ENCODE data around the gene SETD5.
A peak's percentile ranks its signal among the peaks of the same experiment; 100 is the strongest.

Gene SETD5

GRCh38 chr3:9397332-9397905 lies at the start of gene SETD5:
SETD5 (plus strand) TSS chr3:9397615; CDS start chr3:9428939, 31,324 bp downstream.
- peak; percentile 100 for DNase-seq

DNA sequence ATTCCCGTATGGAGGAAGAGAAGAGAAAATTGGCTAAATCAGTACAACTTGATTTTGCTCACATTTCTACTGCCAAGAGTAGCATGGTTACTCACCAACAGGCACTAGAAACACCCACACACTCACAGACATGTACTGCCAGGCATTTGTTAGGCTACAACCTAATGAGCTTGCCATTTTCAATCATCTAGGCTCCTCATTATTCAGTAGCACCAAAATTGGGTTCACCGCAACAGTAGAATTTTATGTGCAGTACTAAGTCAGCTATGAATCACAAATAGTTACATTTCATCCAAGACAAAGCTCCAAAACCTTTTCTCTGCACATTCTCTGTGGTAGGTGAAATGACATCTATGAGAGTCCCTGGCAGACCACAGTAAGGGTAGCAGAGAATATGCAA lies 49.5 kb upstream of the SETD5 start:
- no peak for DNase-seq

GRCh38 chr3:9349321-9350117 lies 47.9 kb upstream of the SETD5 start:
- DNase-seq, result no peak

DNA sequence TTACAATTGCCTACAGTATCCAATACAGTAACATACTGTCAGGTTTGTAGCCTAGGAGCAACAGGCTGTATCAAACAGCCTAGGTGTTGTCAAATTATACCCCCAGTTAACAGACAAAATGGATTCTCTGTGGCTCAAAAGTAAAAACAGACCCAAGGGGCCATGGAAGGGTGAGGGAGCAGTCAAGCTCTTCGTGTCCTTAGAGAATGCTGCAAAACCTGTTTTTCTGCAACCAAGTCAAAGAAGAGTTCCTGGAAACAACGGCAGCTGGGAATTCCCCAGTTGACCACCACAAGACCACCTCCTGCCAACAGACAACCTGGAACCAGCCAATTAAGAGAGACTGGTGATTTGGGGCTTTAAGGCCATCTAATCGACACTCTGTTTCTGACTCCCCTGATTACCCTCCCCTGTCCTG lies 45.7 kb upstream of the SETD5 start:
- DNase-seq, result no peak

GRCh38 chr3:9352917-9353752 lies 44.3 kb upstream of the SETD5 start:
- DNase-seq, result no peak

GRCh38 chr3:9361691-9362388 lies 35.6 kb upstream of the SETD5 start:
- DNase-seq, result no peak

DNA sequence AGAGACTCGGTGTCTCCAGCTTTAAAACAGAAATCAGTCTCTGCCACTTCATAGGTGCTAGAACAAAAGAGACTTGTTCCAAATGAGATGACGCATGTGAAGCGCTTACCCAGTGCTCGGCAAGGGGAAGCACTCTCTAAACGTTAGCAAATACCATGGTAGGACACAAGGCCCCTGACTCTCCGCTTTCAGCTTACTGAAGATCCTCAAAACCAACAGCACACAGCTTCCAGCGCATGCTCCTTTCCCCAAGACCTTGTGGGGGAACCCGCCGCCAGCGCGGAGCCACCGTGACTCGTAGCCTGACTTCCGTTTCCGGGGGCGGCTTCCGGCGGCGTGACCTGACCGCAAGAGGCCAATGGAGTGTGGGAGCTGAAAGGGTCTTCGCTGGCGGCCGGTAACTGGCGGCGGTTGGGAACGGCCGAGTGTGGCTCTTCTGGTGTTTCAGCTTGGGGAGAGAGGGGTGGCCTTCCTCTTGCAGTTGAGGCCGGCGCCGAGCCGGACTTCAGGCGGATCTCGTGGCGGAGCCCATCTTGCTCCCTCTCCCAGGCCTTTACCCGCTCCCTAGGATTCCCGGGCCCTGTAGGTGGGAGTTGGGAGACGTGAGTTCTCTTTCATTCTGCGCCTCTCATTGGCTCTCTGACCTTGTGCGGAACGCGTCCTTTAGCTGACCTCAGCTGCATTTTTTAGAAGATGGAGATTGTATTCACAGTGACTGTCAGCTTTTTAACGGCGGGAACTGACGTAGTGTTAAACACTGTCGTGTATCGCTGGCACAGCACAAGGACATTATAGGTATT lies 34.5 kb upstream of the SETD5 start, which contains the start of gene THUMPD3:
Gene THUMPD3 (plus strand): TSS at position 324 of the 800 bp plus-strand sequence. CDS start 2,015 bp downstream, outside the sequence.
- DNase-seq, result peak; percentile 91

DNA sequence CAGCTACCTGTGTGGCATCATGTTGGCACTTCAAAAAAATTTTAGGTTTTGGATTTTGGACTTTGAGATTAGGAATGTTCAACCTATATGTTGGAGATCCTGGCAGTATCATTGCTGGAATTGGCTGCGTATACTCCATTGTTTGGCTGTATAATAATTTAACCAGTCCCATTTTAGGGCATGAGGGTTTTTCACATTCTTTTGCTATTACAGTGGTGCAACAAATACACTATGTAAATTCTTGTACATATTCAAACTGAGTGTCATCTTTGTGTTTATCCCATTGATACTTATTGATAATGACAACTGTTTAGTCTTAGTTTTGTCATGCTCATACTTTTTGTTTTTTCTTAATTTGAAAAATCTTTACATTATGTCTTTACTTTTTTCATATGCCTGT lies 27.9 kb upstream of the SETD5 start:
- DNase-seq, result no peak

DNA sequence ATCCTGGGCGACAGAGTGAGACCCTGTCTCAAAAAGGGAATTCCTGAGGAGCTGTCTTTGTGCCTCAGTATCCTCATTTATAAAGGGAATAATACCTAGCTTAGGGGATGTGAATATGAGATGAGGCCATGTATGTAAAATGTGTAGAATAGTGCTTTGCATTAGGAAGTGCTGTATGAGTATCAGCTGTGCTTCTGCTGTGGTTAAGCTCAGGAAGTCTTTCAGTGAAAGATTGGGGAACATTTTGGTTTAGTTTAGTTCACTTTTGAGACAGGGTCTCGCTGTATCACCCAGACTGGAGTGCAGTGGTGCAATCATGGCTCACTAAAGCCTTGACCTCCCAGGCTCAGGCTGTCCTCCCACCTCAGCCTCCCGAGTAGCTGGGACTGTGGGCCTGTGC lies 23.9 kb upstream of the SETD5 start:
- no peak for DNase-seq

- DNase-seq, result no peak
Observed at GRCh38 chr3:9377981-9378380, 19.4 kb upstream of the SETD5 start.

GRCh38 chr3:9379327-9379726 lies 18.1 kb upstream of the SETD5 start:
- no peak for DNase-seq

GRCh38 chr3:9380014-9380413 lies 17.4 kb upstream of the SETD5 start:
- DNase-seq, result no peak

GRCh38 chr3:9384141-9384828 lies 13.1 kb upstream of the SETD5 start:
- DNase-seq, result no peak

- no peak for DNase-seq
Observed at GRCh38 chr3:9385187-9386077, 12.0 kb upstream of the SETD5 start.

- DNase-seq, result no peak
Observed at GRCh38 chr3:9386078-9386459, 11.3 kb upstream of the SETD5 start.

DNA sequence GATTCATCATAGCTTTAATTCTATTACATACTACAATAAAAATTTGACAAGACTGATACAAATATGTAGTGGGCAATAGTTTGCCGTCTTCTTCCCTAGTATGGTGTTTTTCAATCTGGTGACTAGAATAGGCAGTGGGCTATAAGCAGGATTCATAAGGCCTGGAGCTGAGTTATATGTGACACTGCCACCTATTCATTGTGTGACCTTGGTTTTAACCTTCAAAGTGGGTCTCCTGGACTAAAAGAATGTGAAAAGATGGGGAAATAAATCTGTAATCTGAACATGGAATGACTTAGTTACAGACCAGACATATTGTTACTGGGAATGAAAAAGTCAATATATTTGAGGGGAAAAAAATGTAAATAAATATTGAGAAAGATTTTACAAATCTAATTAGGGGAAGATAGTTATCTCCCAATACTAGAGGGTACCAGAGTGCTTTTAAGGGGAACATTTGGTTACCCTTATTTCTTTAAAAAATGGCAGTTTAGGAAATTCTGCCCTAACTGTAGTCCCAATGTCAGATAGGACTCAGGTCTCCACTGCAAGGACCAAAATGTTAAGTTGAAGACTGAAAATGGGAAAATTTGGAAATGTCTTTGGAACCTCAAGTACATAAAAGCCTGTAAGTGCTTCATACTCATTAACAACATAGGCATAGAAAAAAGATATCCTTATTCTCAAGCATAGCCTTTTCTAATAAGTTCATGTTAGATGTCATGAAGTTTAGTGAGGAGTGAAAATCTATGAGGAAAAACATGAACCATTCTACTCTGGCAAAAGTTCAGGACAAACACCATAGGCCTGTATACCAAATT lies 10.7 kb upstream of the SETD5 start:
- DNase-seq, result no peak

DNA sequence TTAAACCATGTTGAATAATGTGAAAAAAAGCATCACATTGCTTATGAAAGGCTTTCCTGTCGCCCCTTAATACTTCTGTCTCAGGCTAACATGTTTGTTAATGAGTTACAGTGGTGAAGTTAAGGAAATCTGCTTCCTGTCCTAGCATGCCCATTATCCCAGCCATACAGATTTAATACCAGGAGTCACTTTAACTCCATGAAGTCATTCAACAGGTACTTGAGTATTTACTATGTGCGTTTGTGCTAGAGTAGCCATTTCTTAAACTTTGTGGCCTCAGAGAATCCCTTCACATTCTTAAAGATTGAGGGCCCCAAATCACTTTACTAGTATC lies 10.1 kb upstream of the SETD5 start:
- no peak for DNase-seq

- DNase-seq, result no peak
Observed at GRCh38 chr3:9388142-9388541, 9.3 kb upstream of the SETD5 start.

GRCh38 chr3:9388562-9389272 lies 8.7 kb upstream of the SETD5 start:
- no peak for DNase-seq
